Adipose tissue (tissue), 3 donors: ENCODE measurements around the gene SWI5. TPM values are rescaled to one million over a fixed set of nuclear protein-coding genes. Genes with fewer than 3 reads are reported as not detected.
"Not testable (repeated sequence)": the region's sequence is repeated elsewhere in the genome, so short reads cannot be mapped to it uniquely, and the experiment has no call there.

Experiments used
- H3K27ac ChIP-seq: one replicate; pipeline ENCODE4 v1.5.1; 2013; ENCODE audit warnings: low read depth, low read length
- WGBS, 3 donors: extraction: QIAGEN DNeasy Blood & Tissue Kit; methylation state at CpG; one replicate each; pipeline ENCODE4 v1.1.7; 2013; 5-methylcytosine and 5-hydroxymethylcytosine counted together
- polyA plus RNA-seq, 3 donors: library from polyadenylated mRNA; stranded (reverse); fragments of 200-250 nt; gene quantifications; one replicate each; pipeline ENCODE4 v1.2.3, GENCODE V29; 2013
- donor health status: healthy with polysubstance abuse.
- donor health status: Bipolar disorder and iron deficiency.
- donor health status: healthy.

Gene SWI5
- polyA plus RNA-seq = 10 to 100 TPM; 19.4 to 45.3 (median 27.9) TPM

GRCh38 chr9:128276008-128276573, at the start of gene SWI5:
Gene SWI5, plus strand, starts transcription at chr9:128276276.
- WGBS, 3 donors = 0 to 1% (median 0%) methylated on average over 38 of the region's 38 CpGs

GRCh38 chr9:128226412-128226801, 49.7 kb upstream of the SWI5 start:
- no peak overlapping the region for H3K27ac ChIP-seq
- WGBS, 3 donors = 77 to 86% (median 78%) methylated on average over 5 of the region's 5 CpGs

More at GRCh38 chr9:128276008-128276573, at the start of gene SWI5:
- no peak within 1 kb of the TSS for H3K27ac ChIP-seq

GRCh38 chr9:128230897-128231296, 45.2 kb upstream of the SWI5 start:
- not testable (repeated sequence) for H3K27ac ChIP-seq
- WGBS, 3 donors = 79 to 92% (median 86%) methylated on average over 6 to 7 of the region's 7 CpGs

GRCh38 chr9:128231638-128232527, 44.2 kb upstream of the SWI5 start:
- no peak overlapping the region for H3K27ac ChIP-seq
- WGBS, 3 donors = 70 to 75% (median 74%) methylated on average over 16 of the region's 16 CpGs

GRCh38 chr9:128232528-128233428, 43.3 kb upstream of the SWI5 start:
- WGBS, 3 donors = 81 to 87% (median 83%) methylated on average over 21 to 22 of the region's 22 CpGs
- no peak overlapping the region for H3K27ac ChIP-seq

- WGBS, 3 donors = 84 to 89% (median 84%) methylated on average over 28 of the region's 28 CpGs
- H3K27ac ChIP-seq = no peak overlapping the region
These were observed 42.2 kb upstream of the SWI5 start for GRCh38 chr9:128233817-128234406.

- 83 to 93% (median 85%) methylated on average over 4 of the region's 4 CpGs for WGBS, 3 donors
- no peak overlapping the region for H3K27ac ChIP-seq
These were observed 34.0 kb upstream of the SWI5 start for GRCh38 chr9:128242124-128242523.

- 25 to 66% (median 32%) methylated on average over 7 of the region's 7 CpGs for WGBS, 3 donors
- no peak overlapping the region for H3K27ac ChIP-seq
These were observed 33.3 kb upstream of the SWI5 start for GRCh38 chr9:128242828-128243214.

GRCh38 chr9:128243215-128244018, 32.7 kb upstream of the SWI5 start:
- H3K27ac ChIP-seq = no peak overlapping the region
- WGBS, 3 donors = 37 to 66% (median 46%) methylated on average over 13 of the region's 13 CpGs

GRCh38 chr9:128244091-128244836, 31.8 kb upstream of the SWI5 start:
- no peak overlapping the region for H3K27ac ChIP-seq
- 29 to 70% (median 39%) methylated on average over 11 to 13 of the region's 13 CpGs for WGBS, 3 donors

GRCh38 chr9:128244837-128245231, 31.2 kb upstream of the SWI5 start:
- no peak overlapping the region for H3K27ac ChIP-seq
- WGBS, 3 donors = 3 to 29% (median 12%) methylated on average over 7 to 18 of the region's 18 CpGs

GRCh38 chr9:128245421-128246151, 30.5 kb upstream of the SWI5 start:
- WGBS, 3 donors = 22 to 60% (median 24%) methylated on average over 13 of the region's 13 CpGs
- H3K27ac ChIP-seq = no peak overlapping the region

GRCh38 chr9:128246471-128246870, 29.6 kb upstream of the SWI5 start:
- 38 to 71% (median 57%) methylated on average over 2 of the region's 2 CpGs for WGBS, 3 donors
- no peak overlapping the region for H3K27ac ChIP-seq

- 90 to 94% (median 91%) methylated on average over 4 to 5 of the region's 5 CpGs for WGBS, 3 donors
These were observed 28.8 kb upstream of the SWI5 start for GRCh38 chr9:128247226-128247803.

GRCh38 chr9:128249558-128249907, 26.5 kb upstream of the SWI5 start:
- WGBS, 3 donors = 78 to 84% (median 84%) methylated on average over 8 of the region's 8 CpGs

More at GRCh38 chr9:128247226-128247803, 28.8 kb upstream of the SWI5 start:
- no peak overlapping the region for H3K27ac ChIP-seq

More at GRCh38 chr9:128249558-128249907, 26.5 kb upstream of the SWI5 start:
- H3K27ac ChIP-seq = no peak overlapping the region
